HL-60 (cell line): ENCODE results near the gene TMEM233.

Experiments used
- DNase-seq, 2 experiments: peaks; one replicate each; pipeline ENCODE4 v3.0.0-alpha.2; 2010 to 2020; ENCODE audit warnings: low read depth in 1 of 2, low spot score in 1 of 2
- H3K27ac ChIP-seq: fragments of 250-450 bp; sonication (Bioruptor Pico); replicated peaks from 2 replicates; pipeline ENCODE4 v1.5.1; 2020; ENCODE audit warnings: mild to moderate bottlenecking, moderate library complexity
- H3K27me3 ChIP-seq: fragments of 250-450 bp; sonication (Bioruptor Pico); 2 replicates; pipeline ENCODE4 v1.5.1; 2021; ENCODE audit warnings: mild to moderate bottlenecking, moderate library complexity; ENCODE audit not compliant: insufficient read depth, poor library complexity, severe bottlenecking
- H3K4me3 ChIP-seq: replicated peaks from 2 replicates; pipeline ENCODE4 v1.5.1; 2011; ENCODE audit warnings: mild to moderate bottlenecking, control low read depth, low read length; ENCODE audit not compliant: insufficient read depth
- CTCF ChIP-seq: IDR thresholded peaks from one replicate; pipeline ENCODE4 v1.5.1; 2011; ENCODE audit warnings: low read length, control low read depth, inconsistent platforms; ENCODE audit not compliant: insufficient read depth
- GABPA ChIP-seq: IDR thresholded peaks from 2 replicates; pipeline ENCODE4 v1.6.1; 2012; ENCODE audit warnings: low read depth
- POLR2AphosphoS5 ChIP-seq: IDR thresholded peaks from 2 replicates; pipeline ENCODE4 v1.6.1; 2012; ENCODE audit warnings: low read depth
- REST ChIP-seq: IDR thresholded peaks from 2 replicates; pipeline ENCODE4 v1.6.1; 2012; ENCODE audit warnings: low read depth; ENCODE audit not compliant: insufficient replicate concordance
- SPI1 ChIP-seq: IDR thresholded peaks from 2 replicates; pipeline ENCODE4 v1.6.1; 2012; ENCODE audit warnings: low read depth, mild to moderate bottlenecking, borderline replicate concordance

The TMEM233 gene

GRCh38 chr12:119682639-119683252 is 89.2 kb downstream of the TMEM233 start:
- Histone ChIP-seq H3K4me3 (no peak overlapping the region), H3K27ac (peak overlapping the region; percentile 58), H3K27me3 (no peaks in the 10 kb centered on the region)
- DNase-seq, result no peak
- TF ChIP-seq POLR2AphosphoS5 (no peak), SPI1 (peak; percentile 43; the same call in 1 of the 2 replicates)

GRCh38 chr12:119683413-119683812 is 89.8 kb downstream of the TMEM233 start:
- no peak for TF ChIP-seq CTCF
- no peak for TF ChIP-seq GABPA
- no peak for TF ChIP-seq SPI1
- no peak for TF ChIP-seq POLR2AphosphoS5
- no peaks in the 10 kb centered on the region for H3K27me3 ChIP-seq
- DNase-seq, result no peak
- H3K27ac ChIP-seq, result no peak overlapping the region
- H3K4me3 ChIP-seq, result no peak overlapping the region

- TF ChIP-seq GABPA (no peak), CTCF (no peak), REST (no peak), POLR2AphosphoS5 (no peak), SPI1 (no peak)
- no peak overlapping the region for H3K27ac ChIP-seq
- no peaks in the 10 kb centered on the region for H3K27me3 ChIP-seq
- DNase-seq, result no peak
- no peak overlapping the region for H3K4me3 ChIP-seq
These were observed 90.2 kb downstream of the TMEM233 start for GRCh38 chr12:119683816-119684215.

- Histone ChIP-seq H3K27me3 (no peaks in the 10 kb centered on the region), H3K27ac (no peak overlapping the region), H3K4me3 (no peak overlapping the region)
- no peak for DNase-seq
- TF ChIP-seq POLR2AphosphoS5 (no peak), REST (no peak), SPI1 (no peak), CTCF (no peak), GABPA (no peak)
These were observed 91.3 kb downstream of the TMEM233 start for GRCh38 chr12:119684711-119685369.
